Stimulated activated CD4-positive, alpha-beta T cell treated with anti-CD3 and anti-CD28 coated beads, TNF-alpha, amount 100 ng/mL, for 4 hours (primary cell): ENCODE results near the gene EXD3.
"Not testable (repeated sequence)": the region's sequence is repeated elsewhere in the genome, so short reads cannot be mapped to it uniquely, and the experiment has no call there.

Experiments
- DNase-seq, 3 experiments: peaks; one replicate each; pipeline ENCODE4 v3.0.0-alpha.2; 2020; ENCODE audit warnings: low read depth in 3 of 3

The EXD3 gene

GRCh38 chr9:137422604-137423513, at the start of gene EXD3, which contains the start of gene NOXA1:
Gene EXD3, minus strand, starts transcription at chr9:137423162. Its CDS starts 27,805 bp downstream, at chr9:137395357.
Gene NOXA1, plus strand, starts transcription at chr9:137423393. Its CDS starts 137 bp downstream, at chr9:137423530.
- DNase-seq, result peak; percentile 79 to 95 (median 86)

- no peak for DNase-seq
Observed at GRCh38 chr9:137470785-137471184, 47.8 kb upstream of the EXD3 start.

- no peak for DNase-seq
Observed at GRCh38 chr9:137467896-137468295, 44.9 kb upstream of the EXD3 start.

GRCh38 chr9:137467161-137467581, 44.2 kb upstream of the EXD3 start:
- no peak for DNase-seq

DNA sequence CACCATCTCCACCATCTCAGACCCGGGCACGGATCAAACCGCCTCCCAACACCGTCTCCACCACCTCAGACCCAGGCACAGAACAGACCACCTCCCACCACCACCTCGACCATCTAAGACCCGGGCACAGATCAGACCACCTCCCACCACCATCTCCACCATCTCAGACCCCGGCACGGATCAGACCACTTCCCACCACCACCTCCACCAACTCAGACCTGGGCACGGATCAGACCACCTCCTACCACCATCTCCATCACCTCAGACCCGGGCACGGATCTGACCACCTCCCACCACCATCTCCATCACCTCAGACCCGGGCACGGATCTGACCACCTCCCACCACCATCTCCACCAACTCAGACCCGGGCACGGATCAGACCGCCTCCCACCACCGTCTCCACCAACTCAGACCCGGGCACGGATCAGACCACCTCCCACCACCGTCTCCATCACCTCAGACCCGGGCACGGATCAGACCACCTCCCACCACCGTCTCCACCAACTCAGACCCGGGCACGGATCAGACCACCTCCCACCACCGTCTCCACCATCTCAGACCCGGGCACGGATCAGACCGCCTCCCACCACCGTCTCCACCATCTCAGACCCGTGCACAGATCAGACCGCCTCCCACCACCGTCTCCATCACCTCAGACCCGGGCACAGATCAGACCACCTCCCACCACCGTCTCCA, 43.6 kb upstream of the EXD3 start:
- not testable (repeated sequence) for DNase-seq

DNA sequence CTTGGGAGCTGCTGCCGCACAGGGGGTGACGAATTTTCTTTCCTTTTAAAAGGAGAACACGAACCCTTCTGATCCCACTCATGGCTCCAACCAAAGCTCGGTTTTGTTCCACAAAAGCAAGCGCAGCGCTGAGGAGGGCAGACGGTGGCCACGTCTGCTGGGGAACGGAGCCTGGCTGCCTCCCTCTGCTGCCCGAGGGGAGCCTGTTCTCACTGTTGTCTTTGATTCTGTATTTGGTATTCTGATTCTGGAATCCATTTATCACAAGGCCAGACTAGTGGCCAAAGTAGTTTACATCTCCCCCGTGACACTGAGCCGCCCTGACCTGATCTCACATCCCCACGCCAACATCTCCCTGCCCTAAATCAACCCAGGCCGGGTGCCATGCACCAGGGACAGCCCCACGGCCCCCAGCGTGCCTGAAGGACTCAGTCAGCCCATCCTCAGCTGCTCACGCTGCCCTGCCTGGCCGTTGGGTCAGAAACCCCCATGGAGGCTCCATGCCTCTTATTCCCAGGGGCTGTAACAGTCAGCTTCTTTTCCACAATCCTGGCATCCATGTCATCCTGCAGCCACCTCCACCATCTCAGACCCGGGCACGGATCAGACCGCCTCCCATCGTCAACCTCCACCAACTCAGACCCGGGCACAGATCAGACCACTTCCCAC, 42.9 kb upstream of the EXD3 start:
- DNase-seq, result no peak

- DNase-seq, result no peak
Observed at GRCh38 chr9:137465000-137465719, 42.2 kb upstream of the EXD3 start.

DNA sequence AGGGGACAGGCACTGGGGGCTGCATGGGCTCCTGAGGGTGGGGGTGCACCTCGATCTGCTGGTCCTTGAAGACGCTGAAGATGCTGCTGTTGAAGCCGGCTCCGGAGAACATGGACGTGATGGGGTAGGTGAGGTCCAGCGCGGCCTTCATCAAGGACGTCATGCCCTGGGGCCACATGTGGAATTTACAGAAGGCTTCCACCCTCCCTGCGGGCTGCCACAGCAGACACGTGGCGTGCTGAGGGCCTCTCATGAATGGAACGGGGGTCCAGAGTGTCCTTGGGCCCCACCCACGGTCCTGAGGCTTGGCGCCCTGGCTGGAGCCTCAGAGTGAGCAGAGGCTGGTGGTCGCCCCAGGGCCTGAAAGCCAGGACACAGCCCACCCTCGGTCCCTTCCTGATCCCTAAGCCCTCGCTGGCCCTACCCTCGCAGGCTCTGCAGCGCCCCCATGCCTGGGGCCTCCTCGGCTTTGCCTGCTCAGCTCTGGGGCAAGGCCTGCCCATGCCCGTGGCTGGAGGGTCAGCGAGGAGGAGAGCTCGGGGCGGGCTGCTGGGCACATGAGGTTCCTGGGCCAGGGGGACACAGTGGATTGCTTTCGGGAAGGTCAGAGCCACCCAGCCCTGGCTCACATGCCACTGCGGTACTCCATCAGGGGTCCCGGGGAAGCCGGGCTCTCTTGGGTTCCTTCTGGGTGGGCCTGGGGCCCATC, 41.5 kb upstream of the EXD3 start:
- no peak for DNase-seq

DNA sequence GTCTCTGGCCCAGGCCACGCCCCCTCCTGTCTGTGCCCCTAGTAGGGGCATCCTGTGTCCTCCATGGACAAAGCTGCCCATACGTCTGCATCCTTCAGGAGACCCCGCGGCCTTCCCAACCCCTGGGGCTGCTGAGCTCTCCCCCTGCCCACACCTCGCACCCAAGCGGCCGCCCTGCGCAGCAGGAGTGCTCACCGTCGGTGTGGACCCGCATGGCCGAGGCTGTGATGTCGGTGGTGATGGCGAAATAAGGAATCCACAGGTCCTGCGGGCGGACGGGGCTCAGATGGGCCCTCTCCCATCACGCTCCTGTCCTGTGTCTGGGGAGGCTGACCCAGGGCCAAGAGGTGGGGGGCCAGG, 40.9 kb upstream of the EXD3 start:
- no peak for DNase-seq

DNA sequence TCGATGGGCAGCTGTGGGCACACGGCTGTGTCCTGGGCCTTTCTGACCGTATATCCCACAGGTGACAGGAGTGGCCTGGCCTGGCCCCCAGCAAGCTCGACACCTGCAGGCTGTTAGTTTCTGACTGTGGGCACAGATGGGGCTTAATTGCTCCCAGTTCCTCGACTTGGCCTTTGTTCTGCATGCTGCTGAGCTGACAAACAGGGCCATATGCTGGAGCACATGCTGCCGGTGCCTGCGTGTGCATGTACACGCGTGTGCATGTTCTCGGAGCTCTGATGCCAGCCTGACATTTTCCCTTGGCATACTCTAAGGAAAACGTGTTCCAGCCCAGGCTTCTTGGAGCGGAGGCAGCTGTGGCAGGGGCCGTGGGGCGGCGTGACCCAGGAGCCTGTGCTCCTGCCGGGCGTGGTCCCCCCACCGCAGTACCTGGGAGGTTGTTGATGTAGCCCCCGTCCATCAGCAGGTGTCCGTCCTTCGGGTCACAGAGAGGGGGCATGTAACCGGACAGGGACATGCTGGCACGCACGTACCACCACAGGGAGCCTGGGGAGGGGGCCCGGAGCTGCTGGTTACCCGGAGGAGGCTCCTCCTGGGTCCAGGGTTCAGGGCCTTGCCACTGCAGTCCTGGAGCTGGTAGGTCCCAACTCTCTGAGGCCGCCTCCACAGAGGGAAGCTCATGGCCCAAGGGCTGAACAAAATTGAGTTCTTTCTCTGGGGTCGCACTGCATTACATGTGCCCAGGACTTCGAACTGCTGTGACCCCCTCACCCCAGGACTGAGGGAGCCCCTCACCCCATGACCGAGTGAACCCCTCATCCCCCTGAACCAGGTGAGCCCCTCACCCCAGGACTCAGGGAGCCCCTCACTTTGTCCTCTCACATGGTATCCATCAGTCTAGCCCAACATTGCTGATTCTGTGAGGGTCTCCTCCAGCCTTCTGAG, 40.3 kb upstream of the EXD3 start:
- DNase-seq, result no peak

DNA sequence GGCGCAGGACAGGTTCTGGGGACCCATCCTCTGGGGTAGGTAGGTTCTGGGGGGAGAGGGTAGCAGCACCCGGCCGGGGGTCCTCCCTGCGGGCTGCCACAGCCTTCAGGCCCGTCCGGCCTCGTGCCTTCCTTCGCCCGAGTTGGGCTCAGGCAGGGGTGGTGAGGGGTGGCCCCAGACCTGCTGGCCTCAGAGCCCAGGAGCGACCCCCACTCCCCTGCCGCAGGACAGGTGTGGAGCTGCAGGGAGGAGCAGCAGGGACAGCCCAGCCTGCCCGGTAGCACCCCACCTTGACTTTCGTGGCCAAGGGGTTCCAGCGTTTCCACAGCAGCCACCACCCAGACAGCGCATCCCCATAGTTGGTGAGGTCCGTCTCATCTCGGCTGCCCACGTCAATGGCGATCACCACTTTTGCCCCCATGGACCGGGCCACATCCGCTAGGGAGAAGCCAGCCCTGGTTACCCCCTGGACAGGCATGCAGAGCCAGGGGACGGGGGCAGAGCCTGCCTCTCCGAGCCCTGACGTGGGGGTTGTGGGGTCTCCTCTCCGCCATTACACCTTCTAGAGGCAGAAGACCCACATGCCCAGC, 39.5 kb upstream of the EXD3 start:
- no peak for DNase-seq

- DNase-seq, result peak in 2 of 3 experiments; percentile 37 to 49
Observed at GRCh38 chr9:137461663-137462395, 38.9 kb upstream of the EXD3 start.

DNA sequence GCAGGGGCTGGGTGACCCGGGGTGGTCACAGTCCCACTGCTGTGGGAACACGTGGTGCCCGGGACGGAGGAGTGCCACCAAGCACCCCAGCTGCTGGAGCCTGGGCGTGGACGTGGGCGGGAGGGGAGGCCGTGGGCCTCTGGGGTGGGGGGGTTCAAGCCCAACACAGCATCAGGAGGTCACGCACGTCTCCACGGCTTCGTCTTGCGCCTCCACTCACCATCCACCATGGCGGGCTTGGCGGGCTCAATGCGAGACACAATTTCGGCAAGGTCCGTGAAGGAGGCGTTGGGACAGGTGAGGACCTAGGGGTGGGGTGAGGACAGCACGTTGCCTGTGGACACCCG, 38.3 kb upstream of the EXD3 start:
- DNase-seq, result no peak

DNA sequence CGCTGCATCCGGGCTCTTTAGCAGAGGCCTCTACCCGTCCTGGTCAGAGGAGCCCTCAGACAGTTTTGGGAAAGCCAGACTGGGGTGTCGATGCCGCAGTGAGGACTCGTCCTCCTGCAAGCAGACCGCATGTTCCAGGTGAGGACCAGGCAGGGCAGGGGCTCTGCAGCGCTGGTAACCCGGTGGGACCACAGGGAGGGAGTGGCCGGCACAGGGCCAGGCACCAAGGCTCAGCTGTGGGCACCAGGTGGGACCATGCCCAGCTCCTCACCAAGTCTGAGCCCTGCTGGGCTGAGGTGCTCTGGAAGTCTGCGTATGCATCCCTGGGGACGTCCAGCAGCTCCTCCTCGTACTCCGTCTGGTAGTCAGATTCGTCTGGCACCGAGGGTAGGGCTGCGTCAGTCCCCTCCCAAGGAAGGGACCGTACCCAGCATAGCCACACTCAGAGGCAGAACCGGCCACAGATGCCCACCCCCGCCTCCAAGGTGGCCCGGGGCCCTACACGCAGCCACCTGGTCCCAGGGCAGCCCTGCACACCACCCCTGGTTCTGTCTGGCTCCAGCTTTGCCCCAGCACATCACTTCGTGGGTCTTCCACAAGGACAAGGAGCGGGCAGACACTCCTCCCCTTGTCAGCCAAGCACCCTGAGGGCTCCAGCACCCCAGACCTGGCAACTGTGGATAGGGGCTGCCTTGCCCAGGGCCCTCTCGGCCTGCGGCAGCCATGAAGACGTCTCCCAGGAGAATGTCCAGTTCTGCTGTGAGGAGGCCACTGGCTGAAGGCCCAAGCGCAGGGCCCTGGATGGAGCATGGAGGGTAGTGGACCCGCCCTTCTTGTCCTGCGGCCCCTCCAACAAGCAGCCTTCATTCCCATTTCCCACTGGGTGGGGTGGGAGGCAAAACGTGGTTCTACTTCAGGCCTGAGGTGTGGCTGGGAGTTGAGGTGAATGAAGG, 37.7 kb upstream of the EXD3 start:
- DNase-seq, result no peak

DNA sequence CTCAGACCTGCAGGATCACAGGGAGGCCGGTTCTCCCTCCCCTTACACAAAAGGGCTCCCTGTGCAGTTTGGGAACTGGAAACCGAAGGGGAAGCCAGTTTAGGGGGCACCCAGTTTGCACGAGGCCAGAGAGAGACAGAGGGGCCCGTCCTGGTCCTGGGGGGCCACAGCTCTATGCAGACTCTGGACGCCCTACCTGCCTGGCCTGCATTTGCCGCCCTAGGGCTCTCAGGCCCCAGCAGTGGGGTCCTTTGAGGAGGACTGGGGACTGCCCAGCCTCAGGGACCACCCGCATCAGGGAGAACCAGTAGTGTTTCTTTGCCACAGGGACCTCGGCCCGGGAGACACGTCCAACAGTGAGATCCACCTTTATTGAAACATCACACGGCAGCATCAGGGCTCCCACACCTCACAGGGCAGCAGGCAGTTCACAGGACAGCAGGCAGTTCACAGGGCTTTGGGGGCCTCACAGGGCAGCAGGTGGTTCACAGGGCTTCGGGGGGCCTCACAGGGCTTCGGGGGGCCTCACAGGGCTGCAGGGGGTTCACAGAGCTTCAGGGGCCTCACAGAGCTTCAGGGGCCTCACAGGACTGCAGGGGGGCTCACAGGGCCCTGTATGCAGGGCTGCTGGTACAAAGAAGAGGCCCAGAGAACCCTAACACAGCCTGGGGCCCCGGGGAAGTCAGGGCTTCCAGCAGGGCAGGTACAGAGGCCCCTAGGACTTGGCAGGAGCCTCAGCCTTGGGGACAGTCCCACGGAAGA, 36.8 kb upstream of the EXD3 start:
- DNase-seq, result no peak

DNA sequence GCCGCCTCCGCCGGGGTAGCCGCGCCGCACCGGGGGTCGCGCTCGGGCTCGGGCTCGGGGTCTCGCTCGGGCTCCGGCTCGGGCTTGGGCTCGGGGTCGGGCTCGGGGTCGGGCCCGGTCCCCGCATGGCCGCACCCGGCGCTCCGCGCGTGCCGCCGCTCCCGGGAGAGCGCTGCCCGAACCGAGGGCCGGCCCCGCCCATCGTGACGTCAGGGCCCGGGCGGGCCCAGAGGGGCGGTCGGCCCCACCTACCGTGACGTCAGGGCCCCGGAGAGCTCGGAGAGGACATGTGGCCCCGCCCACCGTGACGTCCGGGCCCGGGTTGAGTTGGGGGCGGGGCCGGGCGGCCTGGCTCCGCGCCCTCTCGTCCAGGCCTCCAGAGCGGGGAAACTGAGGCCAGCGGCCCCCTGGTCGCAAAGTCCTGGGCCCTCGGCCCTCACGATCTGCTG, 36.2 kb upstream of the EXD3 start, which contains the start of gene NSMF:
Gene NSMF, minus strand, starts transcription at position 183 of the 449 bp plus-strand sequence. CDS start 232 bp downstream, outside the sequence.
- peak; percentile 91 to 94 (median 93) for DNase-seq
